Measurements from ENCODE around the gene CBLL2. TPM values are rescaled to one million over a fixed set of nuclear protein-coding genes. Genes with fewer than 3 reads are reported as not detected.

CBLL2 gene, protein sequence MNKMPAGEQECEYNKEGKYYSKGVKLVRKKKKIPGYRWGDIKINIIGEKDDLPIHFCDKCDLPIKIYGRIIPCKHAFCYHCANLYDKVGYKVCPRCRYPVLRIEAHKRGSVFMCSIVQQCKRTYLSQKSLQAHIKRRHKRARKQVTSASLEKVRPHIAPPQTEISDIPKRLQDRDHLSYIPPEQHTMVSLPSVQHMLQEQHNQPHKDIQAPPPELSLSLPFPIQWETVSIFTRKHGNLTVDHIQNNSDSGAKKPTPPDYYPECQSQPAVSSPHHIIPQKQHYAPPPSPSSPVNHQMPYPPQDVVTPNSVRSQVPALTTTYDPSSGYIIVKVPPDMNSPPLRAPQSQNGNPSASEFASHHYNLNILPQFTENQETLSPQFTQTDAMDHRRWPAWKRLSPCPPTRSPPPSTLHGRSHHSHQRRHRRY
- total RNA-seq (not detected), polyA plus RNA-seq (not detected)
- long read RNA-seq, donor 1: 0 reads
- long read RNA-seq, donor 2: 0 reads
- long read RNA-seq, donor 3: 0 reads
- long read RNA-seq, donor 4: 0 reads
- long read RNA-seq, donor 5: 0 reads
- long read RNA-seq, donor 6: 0 reads
- long read RNA-seq, donor 7: 0 reads
- long read RNA-seq, donor 8: 0 reads
- long read RNA-seq, donor 9: 0 reads
- long read RNA-seq, donor 10: 0 reads

DNA sequence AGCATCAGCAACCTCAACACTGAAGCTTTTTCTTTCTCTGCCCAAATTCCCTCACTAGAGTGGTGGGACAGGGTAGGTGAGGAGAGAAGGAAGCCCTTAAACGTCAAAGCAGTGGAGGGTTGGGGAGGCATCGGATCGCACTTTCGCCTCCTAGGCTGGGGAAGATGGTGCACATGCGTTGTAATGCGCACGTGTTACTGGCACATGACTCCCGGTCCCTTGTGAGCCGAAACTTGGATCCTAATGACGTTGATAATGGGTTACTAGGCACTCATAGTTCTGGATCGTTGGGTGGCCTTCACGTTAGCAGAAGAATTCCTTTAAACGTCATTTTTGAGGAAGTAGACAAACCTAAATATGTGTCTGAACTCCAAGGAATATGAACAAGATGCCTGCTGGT lies at the start of gene CBLL2:
TSS of gene CBLL2 (plus strand) at position 301 of the 400 bp plus-strand sequence. CDS start at position 380, 79 bp downstream.
- 81 to 84% (median 82%) methylated on average over 13 of the region's 13 CpGs for WGBS, 4 donors
- DNase-seq: no peak
- TF ChIP-seq POLR2A (IDR thresholded peaks at IDR 0.05): no peak
- TF ChIP-seq, protein P1, sequence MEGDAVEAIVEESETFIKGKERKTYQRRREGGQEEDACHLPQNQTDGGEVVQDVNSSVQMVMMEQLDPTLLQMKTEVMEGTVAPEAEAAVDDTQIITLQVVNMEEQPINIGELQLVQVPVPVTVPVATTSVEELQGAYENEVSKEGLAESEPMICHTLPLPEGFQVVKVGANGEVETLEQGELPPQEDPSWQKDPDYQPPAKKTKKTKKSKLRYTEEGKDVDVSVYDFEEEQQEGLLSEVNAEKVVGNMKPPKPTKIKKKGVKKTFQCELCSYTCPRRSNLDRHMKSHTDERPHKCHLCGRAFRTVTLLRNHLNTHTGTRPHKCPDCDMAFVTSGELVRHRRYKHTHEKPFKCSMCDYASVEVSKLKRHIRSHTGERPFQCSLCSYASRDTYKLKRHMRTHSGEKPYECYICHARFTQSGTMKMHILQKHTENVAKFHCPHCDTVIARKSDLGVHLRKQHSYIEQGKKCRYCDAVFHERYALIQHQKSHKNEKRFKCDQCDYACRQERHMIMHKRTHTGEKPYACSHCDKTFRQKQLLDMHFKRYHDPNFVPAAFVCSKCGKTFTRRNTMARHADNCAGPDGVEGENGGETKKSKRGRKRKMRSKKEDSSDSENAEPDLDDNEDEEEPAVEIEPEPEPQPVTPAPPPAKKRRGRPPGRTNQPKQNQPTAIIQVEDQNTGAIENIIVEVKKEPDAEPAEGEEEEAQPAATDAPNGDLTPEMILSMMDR (IDR thresholded peaks at IDR 0.05): no peak
- no peaks in the 10 kb centered on the region for H3K36me3 ChIP-seq (replicated peaks in 1 of 2)
- H3K9me3 ChIP-seq (replicated peaks in 1 of 3): no peaks in the 10 kb centered on the region
- H3K4me1 ChIP-seq (replicated peaks in 1 of 2): no peaks in the 10 kb centered on the region
- no peak within 1 kb of the TSS for H3K27ac ChIP-seq
- intact Hi-C loops (cut with DNase I): no loop called here
- peaks cover 4% of the 10 kb centered on the region for H3K27me3 ChIP-seq
- no peak within 1 kb of the TSS for H3K4me3 ChIP-seq

DNA sequence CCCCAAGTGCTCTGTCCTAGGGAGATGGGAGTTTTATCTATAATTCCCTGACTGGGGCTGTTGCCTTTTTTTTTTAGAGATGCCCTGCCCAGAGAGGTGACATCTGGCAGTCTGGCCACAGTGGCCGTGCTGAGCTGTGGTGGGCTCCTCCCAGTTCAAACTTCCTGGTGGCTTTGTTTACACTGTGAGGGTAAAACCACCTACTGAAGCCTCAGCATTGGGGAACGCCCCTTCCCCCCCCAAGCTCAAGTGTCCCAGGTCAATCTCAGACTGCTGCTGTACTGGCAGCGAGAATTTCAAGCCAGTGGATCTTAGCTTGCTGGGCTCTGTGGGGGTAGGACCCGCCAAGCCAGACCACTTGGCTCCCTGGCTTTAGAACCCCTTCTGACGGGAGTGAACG lies 38.3 kb upstream of the CBLL2 start:
- DNase-seq: no peak
- Histone ChIP-seq H3K4me3 (no peak overlapping the region), H3K4me1 (replicated peaks in 1 of 2) (no peaks in the 10 kb centered on the region), H3K9me3 (replicated peaks in 1 of 3) (no peaks in the 10 kb centered on the region), H3K27me3 (peaks cover 16% of the 10 kb centered on the region), H3K36me3 (replicated peaks in 1 of 2) (no peaks in the 10 kb centered on the region), H3K27ac (no peak overlapping the region)
- WGBS, 4 donors: 48 to 100% (median 64%) methylated on average over 2 to 6 of the region's 6 CpGs
- TF ChIP-seq, protein P1 (IDR thresholded peaks at IDR 0.05): no peak
- no peak for TF ChIP-seq POLR2A (IDR thresholded peaks at IDR 0.05)
- intact Hi-C loops (cut with DNase I): no loop called here

DNA sequence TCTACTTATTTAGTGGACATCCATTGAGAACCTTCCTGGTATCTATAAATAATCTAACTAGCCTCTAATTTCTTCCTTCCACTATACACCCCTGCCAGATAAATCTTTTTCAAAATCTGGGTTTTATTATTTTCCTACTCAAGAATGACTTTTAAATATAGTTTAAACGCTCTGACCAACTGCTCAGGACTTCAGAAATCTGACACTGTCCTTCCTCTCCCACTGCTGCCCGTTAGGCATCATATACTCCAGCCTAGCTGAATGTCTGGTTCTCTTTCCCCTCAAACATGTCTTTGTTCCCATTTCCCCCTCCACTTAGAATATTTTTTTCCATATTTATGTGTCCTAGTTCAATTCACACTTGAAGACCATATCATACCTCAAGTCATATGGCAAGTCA lies 35.2 kb upstream of the CBLL2 start:
- DNase-seq: no peak
- TF ChIP-seq, protein P1 (IDR thresholded peaks at IDR 0.05): no peak
- no peak for TF ChIP-seq POLR2A (IDR thresholded peaks at IDR 0.05)
- WGBS, 4 donors: 49 to 72% (median 60%) methylated on average over 2 of the region's 2 CpGs
- no peaks in the 10 kb centered on the region for H3K4me1 ChIP-seq (replicated peaks in 1 of 2)
- H3K4me3 ChIP-seq: no peak overlapping the region
- no peak overlapping the region for H3K27ac ChIP-seq
- peaks cover 16% of the 10 kb centered on the region for H3K27me3 ChIP-seq
- intact Hi-C loops (cut with DNase I): no loop called here
- H3K9me3 ChIP-seq (replicated peaks in 1 of 3): no peaks in the 10 kb centered on the region
- no peaks in the 10 kb centered on the region for H3K36me3 ChIP-seq (replicated peaks in 1 of 2)

DNA sequence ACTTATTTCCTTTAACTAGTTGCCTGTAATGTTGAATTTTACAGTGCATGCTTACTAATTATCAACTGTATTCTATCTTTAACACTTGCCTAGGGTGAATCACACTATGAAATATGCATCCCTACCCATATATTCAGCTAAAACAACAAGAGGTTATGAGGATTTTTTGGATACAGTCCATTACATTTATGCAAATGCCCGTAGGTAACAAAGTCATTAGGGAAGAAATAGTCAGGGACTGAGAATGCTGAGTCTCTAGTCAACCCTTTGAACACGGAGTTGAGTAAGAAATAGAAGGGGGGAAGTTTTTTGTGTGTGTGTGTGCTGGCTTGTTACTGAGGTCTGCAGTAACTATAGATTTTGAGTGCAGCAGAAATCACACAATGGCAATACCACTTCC lies 26.1 kb upstream of the CBLL2 start:
- intact Hi-C loops (cut with DNase I): no loop called here
- Histone ChIP-seq H3K27ac (no peak overlapping the region), H3K4me1 (replicated peaks in 1 of 2) (no peaks in the 10 kb centered on the region), H3K36me3 (replicated peaks in 1 of 2) (no peaks in the 10 kb centered on the region), H3K9me3 (replicated peaks in 1 of 3) (no peaks in the 10 kb centered on the region), H3K27me3 (no peaks in the 10 kb centered on the region), H3K4me3 (no peak overlapping the region)
- TF ChIP-seq, protein P1 (IDR thresholded peaks at IDR 0.05): no peak
- no peak for TF ChIP-seq POLR2A (IDR thresholded peaks at IDR 0.05)
- 45 to 70% (median 60%) methylated on average over 2 of the region's 2 CpGs for WGBS, 4 donors
- no peak for DNase-seq
